TTC549 (cell line): ENCODE data around the gene CRELD2.

Experiments used
- FAIRE-seq: peaks from 2 replicates; lab custom pipeline; 2012; peaks lifted over from hg19 to GRCh38; lab: Jason Lieb, UNC

Gene CRELD2, protein sequence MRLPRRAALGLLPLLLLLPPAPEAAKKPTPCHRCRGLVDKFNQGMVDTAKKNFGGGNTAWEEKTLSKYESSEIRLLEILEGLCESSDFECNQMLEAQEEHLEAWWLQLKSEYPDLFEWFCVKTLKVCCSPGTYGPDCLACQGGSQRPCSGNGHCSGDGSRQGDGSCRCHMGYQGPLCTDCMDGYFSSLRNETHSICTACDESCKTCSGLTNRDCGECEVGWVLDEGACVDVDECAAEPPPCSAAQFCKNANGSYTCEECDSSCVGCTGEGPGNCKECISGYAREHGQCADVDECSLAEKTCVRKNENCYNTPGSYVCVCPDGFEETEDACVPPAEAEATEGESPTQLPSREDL

DNA sequence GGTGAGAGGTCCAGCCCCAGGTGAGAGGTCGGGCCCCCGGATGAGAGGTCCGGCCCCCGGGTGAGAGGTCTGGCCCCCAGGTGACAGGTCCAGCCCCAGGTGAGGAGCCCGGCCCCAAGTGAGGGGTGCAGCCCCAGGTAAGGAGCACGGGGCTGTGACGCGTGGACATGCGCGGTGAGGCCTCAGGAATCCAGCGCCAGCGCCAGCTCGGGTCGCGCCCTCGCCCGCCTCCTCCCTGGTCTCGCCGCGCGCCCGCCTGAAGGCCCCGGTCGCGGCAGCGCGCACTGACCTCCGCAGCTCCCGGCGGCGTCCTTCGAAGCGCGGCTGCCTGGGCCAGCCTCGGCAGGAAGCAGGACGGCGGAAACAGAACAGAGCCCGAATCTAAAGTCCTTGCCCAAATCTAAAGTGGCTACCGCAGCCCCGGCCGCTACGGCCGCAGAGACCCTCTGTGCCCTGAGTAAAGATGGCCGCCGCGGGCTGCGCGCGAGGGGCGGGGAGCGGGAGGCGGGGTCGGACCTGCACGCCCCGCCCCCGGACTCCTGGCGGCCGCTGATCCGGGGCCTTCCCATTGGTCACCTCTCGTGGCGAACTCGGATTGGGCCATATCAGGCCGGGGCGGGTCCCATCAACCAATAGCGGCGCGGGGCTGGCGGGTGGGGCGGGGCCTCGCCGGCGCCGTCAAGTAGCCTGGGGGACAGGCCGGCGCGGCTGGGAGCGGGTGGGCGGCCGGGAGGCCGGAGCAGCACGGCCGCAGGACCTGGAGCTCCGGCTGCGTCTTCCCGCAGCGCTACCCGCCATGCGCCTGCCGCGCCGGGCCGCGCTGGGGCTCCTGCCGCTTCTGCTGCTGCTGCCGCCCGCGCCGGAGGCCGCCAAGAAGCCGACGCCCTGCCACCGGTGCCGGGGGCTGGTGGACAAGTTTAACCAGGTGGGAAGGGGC, at the start of gene CRELD2, which contains the start of gene ALG12:
CRELD2 (plus strand) TSS at position 661 of the 937 bp plus-strand sequence; CDS start at position 797, 136 bp downstream.
ALG12 (minus strand) TSS at position 465 of the 937 bp plus-strand sequence. CDS start 4,673 bp downstream, outside the sequence.
- no peak for FAIRE-seq

GRCh38 chr22:49869086-49869830, 49.2 kb upstream of the CRELD2 start:
- FAIRE-seq = no peak

- no peak for FAIRE-seq
Measured at GRCh38 chr22:49869845-49870712, 48.4 kb upstream of the CRELD2 start.

DNA sequence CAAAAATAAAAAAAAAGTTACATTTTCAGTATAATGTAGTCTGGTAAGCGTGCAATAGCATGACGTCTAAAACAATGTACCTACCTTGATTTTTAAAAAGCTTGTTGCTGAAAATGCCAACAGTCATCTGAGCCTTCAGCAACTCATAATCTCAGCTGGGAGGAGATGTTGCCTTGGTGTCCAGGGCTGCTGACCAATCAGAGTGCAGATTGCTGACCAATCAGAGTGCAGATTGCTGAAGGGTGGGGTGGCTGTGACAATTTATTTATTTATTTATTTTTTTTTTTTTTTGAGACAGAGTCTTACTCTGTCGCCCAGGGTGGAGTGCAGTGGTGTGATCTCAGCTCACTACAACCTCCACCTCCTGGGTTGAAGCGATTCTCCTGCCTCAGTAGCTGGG, 47.0 kb upstream of the CRELD2 start:
- FAIRE-seq = no peak

DNA sequence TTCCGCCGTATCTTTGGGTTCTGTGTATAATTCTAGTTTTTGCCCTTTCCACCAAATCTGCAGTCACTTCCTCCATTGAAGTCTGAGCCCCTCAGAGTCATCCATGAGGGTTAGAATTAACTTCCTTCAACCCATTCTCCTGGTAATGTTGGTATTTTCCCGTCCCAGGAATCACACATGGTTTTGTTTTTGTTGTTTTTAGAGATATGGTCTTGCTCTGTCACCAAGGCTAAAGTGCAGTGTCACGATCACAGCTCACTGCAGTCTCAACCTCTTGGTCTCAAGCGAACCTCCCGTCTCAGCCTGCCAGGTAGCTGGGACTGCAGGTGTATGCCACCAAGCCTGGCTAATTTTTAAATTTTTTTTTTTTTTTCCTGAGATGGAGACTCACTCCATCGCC, 46.1 kb upstream of the CRELD2 start:
- FAIRE-seq = no peak

- no peak for FAIRE-seq
Measured at GRCh38 chr22:49873228-49873940, 45.0 kb upstream of the CRELD2 start.

DNA sequence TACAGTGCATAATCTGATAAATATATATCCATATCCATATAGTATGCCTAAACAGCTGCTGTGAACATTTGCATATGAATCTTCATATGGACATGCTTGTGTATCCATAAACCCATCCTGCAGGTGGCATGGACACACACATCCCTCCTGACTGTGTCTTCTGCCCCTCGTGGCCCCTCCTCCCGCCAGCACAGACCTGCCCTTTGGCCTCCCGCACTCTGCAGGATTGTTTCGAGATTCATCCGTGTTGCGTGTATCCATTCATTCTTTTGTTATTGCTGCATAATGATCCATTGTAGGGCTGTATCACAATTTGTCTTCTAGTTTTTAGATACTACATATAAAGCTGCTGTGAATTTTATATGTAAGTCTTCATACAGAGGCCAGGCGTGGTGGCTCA, 40.8 kb upstream of the CRELD2 start:
- no peak for FAIRE-seq

DNA sequence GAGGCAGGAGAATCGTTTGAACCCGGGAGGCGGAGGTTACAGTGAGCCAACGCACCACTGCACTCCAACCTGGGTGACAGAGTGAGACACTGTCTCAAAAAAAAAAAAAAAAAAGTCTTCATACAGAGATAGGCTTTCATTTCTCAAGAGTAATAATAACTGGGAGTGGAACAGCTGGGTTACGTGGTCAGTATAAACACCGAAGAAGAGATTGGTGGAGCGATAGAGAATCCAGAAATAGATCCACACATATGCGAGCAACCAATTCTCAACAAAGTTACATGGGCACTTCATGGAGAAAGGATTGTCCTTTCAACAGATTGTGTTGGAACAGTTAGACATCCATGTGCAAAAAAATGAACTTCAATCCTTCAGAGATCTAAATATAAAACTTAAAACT, 40.2 kb upstream of the CRELD2 start:
- FAIRE-seq = no peak

- FAIRE-seq = no peak
Measured at GRCh38 chr22:49879871-49880270, 38.6 kb upstream of the CRELD2 start.

DNA sequence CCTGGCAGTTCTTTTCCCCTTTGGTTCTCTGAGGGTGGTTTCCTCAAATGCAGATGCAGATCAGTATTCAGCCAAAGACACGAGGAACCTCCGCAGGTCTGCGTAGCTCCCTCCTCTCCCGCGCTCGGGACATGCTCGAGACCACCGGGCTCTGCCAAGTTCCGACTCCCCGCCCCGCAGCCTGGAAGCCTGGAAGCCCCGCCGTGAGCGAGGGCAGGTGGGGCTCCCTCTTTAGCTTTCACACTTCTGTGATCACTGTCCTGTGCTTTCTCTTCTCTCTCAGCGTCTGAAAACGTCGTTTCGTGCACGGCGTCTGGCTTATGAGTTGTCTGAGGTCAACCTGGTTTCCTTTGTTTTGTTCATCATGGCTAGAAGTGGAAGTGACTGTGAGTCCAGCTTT, 38.2 kb upstream of the CRELD2 start:
- no peak for FAIRE-seq

GRCh38 chr22:49881856-49882255, 36.6 kb upstream of the CRELD2 start:
- FAIRE-seq = no peak

DNA sequence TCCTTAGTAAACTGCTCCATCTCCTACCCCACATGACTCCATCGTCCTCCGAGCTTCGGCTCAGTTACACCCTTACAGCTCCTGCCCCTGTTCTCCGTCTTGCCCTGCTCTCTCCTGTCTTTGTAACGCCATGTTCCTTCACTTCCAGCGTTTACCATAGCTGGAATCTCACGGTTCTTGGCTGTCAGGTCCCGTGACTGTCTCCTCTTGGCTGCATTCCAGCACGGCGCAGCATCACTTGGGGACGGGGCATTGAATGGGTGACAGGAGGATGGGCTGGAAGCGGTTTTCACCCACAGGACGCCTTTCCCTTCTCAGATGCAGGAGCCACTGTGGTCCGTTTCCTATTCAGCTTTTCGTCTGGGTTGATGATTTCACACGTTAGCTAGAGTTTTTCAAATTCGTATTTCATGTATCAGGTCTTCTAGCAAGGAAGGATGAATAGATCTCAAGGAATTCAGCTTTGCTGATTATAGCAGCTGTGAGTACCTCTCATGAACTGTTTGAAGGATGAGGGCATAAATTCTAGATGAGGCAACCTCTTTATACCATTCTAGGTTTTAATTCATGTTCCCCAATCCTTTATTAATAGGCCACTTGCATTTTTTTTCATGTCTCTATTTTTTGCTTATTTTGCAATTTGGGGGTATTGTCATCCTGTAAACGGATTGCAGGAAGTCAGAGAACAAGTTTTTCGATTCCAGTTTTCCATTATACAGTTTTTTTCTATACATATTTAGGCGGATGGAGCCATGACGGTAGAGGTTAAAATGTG, 35.7 kb upstream of the CRELD2 start:
- FAIRE-seq = no peak

GRCh38 chr22:49883294-49883640, 35.2 kb upstream of the CRELD2 start:
- FAIRE-seq = no peak

DNA sequence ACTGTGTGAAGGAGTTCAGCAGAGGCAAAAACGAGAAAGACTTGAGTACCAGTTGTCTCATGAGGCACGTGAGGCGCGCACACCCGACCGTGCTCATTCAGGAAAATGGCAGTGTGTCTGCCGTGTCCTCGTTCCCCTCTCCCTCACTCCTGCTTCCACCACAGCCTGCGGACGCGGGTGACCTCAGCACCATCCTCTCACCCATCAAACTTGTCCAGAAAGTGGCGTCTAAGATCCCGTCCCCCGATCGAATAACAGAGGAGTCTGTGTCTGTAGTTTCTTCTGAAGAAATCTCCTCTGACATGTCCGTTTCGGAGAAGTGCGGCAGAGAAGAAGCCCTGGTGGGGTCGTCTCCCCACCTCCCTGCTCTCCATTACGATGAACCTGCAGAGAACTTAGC, 34.4 kb upstream of the CRELD2 start:
- FAIRE-seq = no peak

- FAIRE-seq = no peak
Measured at GRCh38 chr22:49884503-49885260, 33.8 kb upstream of the CRELD2 start.

DNA sequence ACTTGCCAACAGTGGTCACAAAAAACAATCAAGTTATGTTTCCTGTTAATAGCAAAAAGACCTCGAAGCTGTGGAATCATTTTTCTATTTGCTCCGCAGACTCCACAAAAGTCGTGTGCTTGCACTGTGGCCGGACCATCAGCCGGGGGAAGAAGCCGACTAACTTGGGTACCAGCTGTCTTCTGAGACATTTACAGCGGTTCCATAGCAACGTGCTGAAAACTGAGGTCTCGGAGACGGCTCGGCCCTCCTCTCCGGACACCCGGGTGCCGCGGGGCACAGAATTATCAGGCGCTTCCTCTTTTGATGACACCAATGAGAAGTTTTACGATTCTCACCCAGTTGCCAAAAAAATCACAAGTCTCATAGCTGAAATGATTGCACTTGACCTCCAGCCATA, 33.2 kb upstream of the CRELD2 start:
- FAIRE-seq = no peak

- FAIRE-seq = no peak
Measured at GRCh38 chr22:49885881-49886280, 32.6 kb upstream of the CRELD2 start.

DNA sequence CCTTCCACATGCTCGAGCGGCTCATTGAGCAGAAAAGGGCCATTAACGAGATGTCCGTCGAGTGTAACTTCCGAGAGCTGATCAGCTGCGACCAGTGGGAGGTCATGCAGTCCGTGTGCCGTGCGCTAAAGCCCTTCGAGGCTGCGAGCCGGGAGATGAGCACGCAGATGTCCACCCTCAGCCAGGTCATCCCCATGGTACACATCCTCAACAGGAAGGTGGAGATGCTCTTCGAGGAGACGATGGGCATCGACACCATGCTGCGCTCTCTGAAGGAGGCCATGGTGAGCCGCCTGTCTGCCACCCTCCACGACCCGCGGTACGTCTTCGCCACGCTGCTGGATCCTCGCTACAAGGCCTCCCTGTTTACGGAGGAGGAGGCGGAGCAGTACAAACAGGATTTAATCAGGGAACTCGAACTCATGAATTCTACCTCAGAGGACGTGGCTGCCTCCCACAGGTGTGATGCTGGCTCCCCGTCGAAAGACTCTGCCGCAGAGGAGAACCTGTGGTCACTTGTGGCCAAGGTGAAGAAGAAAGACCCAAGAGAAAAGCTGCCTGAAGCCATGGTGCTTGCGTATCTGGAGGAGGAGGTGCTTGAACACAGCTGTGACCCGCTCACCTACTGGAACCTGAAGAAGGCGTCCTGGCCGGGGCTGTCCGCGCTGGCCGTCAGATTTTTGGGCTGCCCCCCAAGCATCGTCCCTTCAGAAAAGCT, 31.9 kb upstream of the CRELD2 start:
- no peak for FAIRE-seq

DNA sequence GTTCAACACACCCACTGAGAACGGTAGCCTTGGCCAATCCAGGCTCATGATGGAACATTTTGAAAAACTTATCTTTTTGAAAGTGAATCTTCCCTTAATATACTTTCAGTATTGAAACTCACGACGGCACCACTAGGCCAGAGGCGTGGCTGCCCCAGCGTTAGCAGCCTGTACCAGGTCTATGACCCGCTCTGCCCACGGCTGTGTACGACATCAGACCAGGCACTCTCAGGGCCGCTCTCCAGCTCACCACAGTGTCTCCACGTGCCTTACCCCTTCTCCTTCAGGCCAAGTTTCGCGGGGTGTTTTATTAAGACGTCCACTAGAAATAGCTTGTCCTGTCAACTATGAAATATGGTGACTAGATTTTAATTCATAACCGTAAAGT, 31.4 kb upstream of the CRELD2 start:
- no peak for FAIRE-seq
